Activated CD8-positive, alpha-beta memory T cell treated with anti-CD3 and anti-CD28 coated beads, Interleukin-2, amount 50 U/mL, for 48 hours (primary cell): ENCODE data around the gene STAG1.

ENCODE experiments used
- DNase-seq: peaks from one replicate; pipeline ENCODE4 v3.0.0-alpha.2; 2020

STAG1 gene

GRCh38 chr3:136300444-136300843 lies 451.7 kb downstream of the STAG1 start:
- no peak for DNase-seq

- no peak for DNase-seq
Observed at GRCh38 chr3:136297826-136298225, 454.4 kb downstream of the STAG1 start.

GRCh38 chr3:136296960-136297359 lies 455.2 kb downstream of the STAG1 start:
- DNase-seq: no peak

- no peak for DNase-seq
Observed at GRCh38 chr3:136294176-136294575, 458.0 kb downstream of the STAG1 start.

- no peak for DNase-seq
Observed at GRCh38 chr3:136293279-136293678, 458.9 kb downstream of the STAG1 start.

- DNase-seq: no peak
Observed at GRCh38 chr3:136292500-136292899, 459.7 kb downstream of the STAG1 start.

- no peak for DNase-seq
Observed at GRCh38 chr3:136291302-136291701, 460.9 kb downstream of the STAG1 start.
